Erythroblast (primary cell): ENCODE results near the gene DRC3.

Experiments
- GATA1 ChIP-seq: IDR thresholded peaks from 2 replicates; pipeline ENCODE4 v1.6.1; 2011; ENCODE audit warnings: low read depth, mild to moderate bottlenecking, control low read depth, low read length, moderate library complexity
- POLR2A ChIP-seq: IDR thresholded peaks from 2 replicates; pipeline ENCODE4 v1.6.1; 2011; ENCODE audit warnings: mild to moderate bottlenecking, low read length

DNA sequence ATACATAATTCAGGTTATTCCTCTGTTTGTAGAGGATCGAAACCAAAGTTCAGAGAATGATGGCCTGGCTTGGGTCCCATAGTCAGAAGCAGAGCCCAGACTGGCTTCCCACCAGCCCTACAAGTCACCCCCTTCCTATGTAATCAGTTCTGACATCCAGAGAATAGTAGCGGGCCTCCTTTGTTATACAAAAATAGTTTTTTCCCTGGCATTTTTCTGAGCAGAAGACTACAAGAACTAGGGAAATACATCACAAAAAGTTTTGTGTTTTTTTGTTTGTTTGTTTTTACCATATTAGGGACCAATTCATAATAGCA is 47.1 kb downstream of the DRC3 start:
- TF ChIP-seq POLR2A (no peak), GATA1 (no peak)
